Endodermal cell (in vitro differentiated cells): ENCODE data around the gene FAM124B. TPM values are rescaled to one million over a fixed set of nuclear protein-coding genes. Genes with fewer than 3 reads are reported as not detected.

Experiments
- DNase-seq: peaks from one replicate; pipeline ENCODE4 v3.0.0-alpha.2; 2017
- H3K27ac ChIP-seq: 2 replicates; pipeline ENCODE4 v1.5.1; 2013; ENCODE audit warnings: mild to moderate bottlenecking, low read depth, low read length, moderate library complexity
- H3K27me3 ChIP-seq: 2 replicates; pipeline ENCODE4 v1.6.1; 2013; ENCODE audit warnings: mild to moderate bottlenecking, low read length, moderate library complexity; ENCODE audit not compliant: insufficient read depth, control insufficient read depth, poor library complexity, severe bottlenecking
- H3K36me3 ChIP-seq: 2 replicates; pipeline ENCODE4 v1.7.0; 2013; ENCODE audit warnings: mild to moderate bottlenecking, low read length, moderate library complexity; ENCODE audit not compliant: control insufficient read depth, insufficient read depth
- H3K4me1 ChIP-seq: one replicate; pipeline ENCODE4 v1.7.0; 2013; ENCODE audit warnings: low read length; ENCODE audit not compliant: control insufficient read depth, insufficient read depth
- H3K4me3 ChIP-seq: 2 replicates; pipeline ENCODE4 v1.5.1; 2013; ENCODE audit warnings: mild to moderate bottlenecking, low read length, moderate library complexity
- H3K9ac ChIP-seq: 2 replicates; pipeline ENCODE4 v1.6.1; 2013; ENCODE audit warnings: mild to moderate bottlenecking, low read length, moderate library complexity; ENCODE audit not compliant: poor library complexity, severe bottlenecking; ENCODE audit errors: extremely low read depth
- H3K9me3 ChIP-seq: 2 replicates; pipeline ENCODE4 v1.6.1; 2013; ENCODE audit warnings: mild to moderate bottlenecking, low read length, moderate library complexity; ENCODE audit not compliant: control insufficient read depth
- H3K27ac Mint-ChIP-seq: 2 replicates; pipeline ENCODE4 v1.8.0; 2020; ENCODE audit warnings: mixed read lengths
- H3K27me3 Mint-ChIP-seq: 2 replicates; pipeline ENCODE4 v1.8.0; 2021; ENCODE audit warnings: mild to moderate bottlenecking, mixed read lengths; ENCODE audit not compliant: insufficient read depth
- H3K36me3 Mint-ChIP-seq: 2 replicates; pipeline ENCODE4 v1.8.0; 2020; ENCODE audit warnings: low read depth, mixed read lengths
- H3K4me1 Mint-ChIP-seq: 2 replicates; pipeline ENCODE4 v1.8.0; 2020; ENCODE audit warnings: mixed read lengths
- H3K4me3 Mint-ChIP-seq: 2 replicates; pipeline ENCODE4 v1.8.0; 2020; ENCODE audit warnings: mild to moderate bottlenecking, moderate library complexity, mixed read lengths
- H3K9me3 Mint-ChIP-seq: 2 replicates; pipeline ENCODE4 v1.8.0; 2020; ENCODE audit warnings: mild to moderate bottlenecking, mixed read lengths
- WGBS, 2 experiments: methylation state at CpG; one replicate each; pipeline versions ENCODE4 v1.1.5 to v1.1.7; 2013; ENCODE audit warnings: missing lambda C conversion rate in 2 of 2, mixed read lengths in 1 of 2; ENCODE audit not compliant: insufficient coverage in 1 of 2, insufficient read length in 1 of 2; 5-methylcytosine and 5-hydroxymethylcytosine counted together
- total RNA-seq, 2 donors: library from RNA; stranded (reverse); fragmentation: NEBNext Ultra II Directional in 1 of 2; extraction: Animal tissue kit (Norgen Biotek cat#: 25700) in 1 of 2; gene quantifications; 2 replicates in 1 of 2; 3 replicates in 1 of 2; pipeline ENCODE4 v1.2.1, GENCODE V29; 2021
- TF ChIP-seq, protein P1 (sequence below): fragments of 200-600 bp; sonication (generic); conservative IDR thresholded peaks from 2 replicates; pipeline ENCODE4 v1.5.0; 2021; ENCODE audit warnings: antibody characterized with exemption, mild to moderate bottlenecking

Gene FAM124B
- total RNA-seq, 2 donors from 2014 or later, result 0.58 to 1.2 TPM

DNA sequence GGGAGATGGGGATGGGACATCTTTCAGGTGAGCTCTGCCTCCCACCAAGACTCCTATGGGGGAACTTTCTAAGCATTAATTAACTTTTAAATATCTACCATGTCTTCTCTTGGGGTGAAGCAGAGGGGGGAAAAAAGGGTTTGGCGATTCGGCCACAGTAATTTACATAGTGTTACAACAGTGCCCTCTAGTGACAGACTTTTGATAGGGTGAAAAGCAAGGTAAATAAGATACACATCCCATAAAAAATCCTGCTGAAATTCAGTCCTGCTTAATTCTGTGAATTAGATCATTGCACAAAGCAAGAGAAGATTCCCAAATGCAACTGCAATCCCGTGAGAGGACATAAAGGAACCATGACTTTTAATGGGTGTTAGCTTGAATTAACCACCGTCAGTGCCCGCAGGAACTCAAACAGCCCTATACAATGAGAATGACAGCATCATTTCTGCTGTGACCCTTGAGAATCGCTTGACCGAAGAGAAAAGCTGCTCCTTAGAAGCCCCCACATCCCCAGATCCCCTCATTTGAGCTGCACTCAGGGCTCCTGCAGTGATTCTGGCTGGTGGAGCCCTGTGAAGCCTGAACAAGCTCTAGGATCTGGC is 32.8 kb downstream of the FAM124B start:
- TF ChIP-seq, protein P1, sequence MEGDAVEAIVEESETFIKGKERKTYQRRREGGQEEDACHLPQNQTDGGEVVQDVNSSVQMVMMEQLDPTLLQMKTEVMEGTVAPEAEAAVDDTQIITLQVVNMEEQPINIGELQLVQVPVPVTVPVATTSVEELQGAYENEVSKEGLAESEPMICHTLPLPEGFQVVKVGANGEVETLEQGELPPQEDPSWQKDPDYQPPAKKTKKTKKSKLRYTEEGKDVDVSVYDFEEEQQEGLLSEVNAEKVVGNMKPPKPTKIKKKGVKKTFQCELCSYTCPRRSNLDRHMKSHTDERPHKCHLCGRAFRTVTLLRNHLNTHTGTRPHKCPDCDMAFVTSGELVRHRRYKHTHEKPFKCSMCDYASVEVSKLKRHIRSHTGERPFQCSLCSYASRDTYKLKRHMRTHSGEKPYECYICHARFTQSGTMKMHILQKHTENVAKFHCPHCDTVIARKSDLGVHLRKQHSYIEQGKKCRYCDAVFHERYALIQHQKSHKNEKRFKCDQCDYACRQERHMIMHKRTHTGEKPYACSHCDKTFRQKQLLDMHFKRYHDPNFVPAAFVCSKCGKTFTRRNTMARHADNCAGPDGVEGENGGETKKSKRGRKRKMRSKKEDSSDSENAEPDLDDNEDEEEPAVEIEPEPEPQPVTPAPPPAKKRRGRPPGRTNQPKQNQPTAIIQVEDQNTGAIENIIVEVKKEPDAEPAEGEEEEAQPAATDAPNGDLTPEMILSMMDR, result peak; percentile 85
- Histone ChIP-seq H3K27ac (no peak overlapping the region), H3K36me3 (no peaks in the 10 kb centered on the region), H3K4me1 (no peaks in the 10 kb centered on the region), H3K9ac (no peak overlapping the region), H3K4me3 (no peak overlapping the region), H3K27me3 (no peaks in the 10 kb centered on the region), H3K9me3 (no peaks in the 10 kb centered on the region)
- Mint-ChIP-seq H3K9me3 (no peaks in the 10 kb centered on the region), H3K36me3 (no peaks in the 10 kb centered on the region), H3K4me1 (no peaks in the 10 kb centered on the region), H3K27ac (no peak overlapping the region), H3K4me3 (no peak overlapping the region), H3K27me3 (no peaks in the 10 kb centered on the region)
- 68 to 86% methylated on average over 3 to 6 of the region's 7 CpGs for WGBS, 2 experiments
- peak; percentile 53 for DNase-seq

DNA sequence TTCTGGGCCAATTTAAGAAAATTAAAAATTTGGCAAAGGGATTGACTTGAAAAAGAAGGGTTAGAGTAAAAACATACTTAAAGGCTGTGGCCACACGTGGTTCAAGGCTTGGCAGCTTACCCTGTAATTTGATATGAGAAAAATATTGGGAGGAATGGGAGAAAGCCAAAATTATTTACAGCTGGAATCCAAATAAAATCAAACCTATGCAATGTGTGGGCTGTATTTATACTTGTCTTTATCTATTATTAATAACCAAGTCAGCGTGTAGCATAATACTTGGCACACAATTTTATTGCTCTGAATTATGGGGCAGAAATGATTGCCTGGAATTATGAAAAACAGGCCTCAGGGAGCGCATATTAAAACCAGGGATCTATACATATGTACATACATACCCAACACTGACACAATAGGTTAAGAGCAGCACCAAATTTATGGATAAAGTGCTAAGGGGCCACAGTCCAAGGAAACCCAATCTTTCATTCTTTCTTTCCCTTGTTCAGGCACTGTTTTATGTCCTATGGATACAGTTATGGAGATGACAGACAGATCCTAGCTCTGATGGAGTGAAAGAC is 35.6 kb downstream of the FAM124B start:
- H3K9me3 Mint-ChIP-seq, result peaks cover 2% of the 10 kb centered on the region
- no peaks in the 10 kb centered on the region for H3K36me3 ChIP-seq
- 75 to 90% methylated on average over 1 to 3 of the region's 3 CpGs for WGBS, 2 experiments
- H3K27ac ChIP-seq, result no peak overlapping the region
- no peaks in the 10 kb centered on the region for H3K4me1 ChIP-seq
- H3K9me3 ChIP-seq, result no peaks in the 10 kb centered on the region
- no peak overlapping the region for H3K4me3 ChIP-seq
- H3K27me3 ChIP-seq, result no peaks in the 10 kb centered on the region
- no peaks in the 10 kb centered on the region for H3K27me3 Mint-ChIP-seq
- no peak for DNase-seq
- TF ChIP-seq, protein P1, result no peak
- no peak overlapping the region for H3K27ac Mint-ChIP-seq
- no peak overlapping the region for H3K9ac ChIP-seq
- H3K4me3 Mint-ChIP-seq, result no peak overlapping the region
- H3K36me3 Mint-ChIP-seq, result no peaks in the 10 kb centered on the region
- no peaks in the 10 kb centered on the region for H3K4me1 Mint-ChIP-seq

DNA sequence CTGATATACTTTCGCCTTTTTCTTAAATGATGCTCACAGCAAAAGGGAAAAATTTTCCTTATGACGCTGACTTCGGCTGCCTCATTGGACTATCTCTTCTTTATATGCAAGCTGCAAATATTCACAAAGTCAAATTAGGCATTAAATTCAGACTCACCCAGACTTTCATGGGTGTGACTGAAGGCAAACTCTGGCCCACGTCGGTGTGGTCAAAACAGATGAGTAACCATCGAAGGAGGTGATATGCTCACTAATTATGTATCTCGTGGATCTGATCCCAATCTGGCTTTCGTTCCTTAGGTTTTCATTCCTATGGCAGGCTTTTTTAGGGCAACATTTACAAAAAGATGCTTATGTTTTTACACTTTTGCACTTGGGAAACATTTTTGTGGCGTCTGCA is 36.6 kb downstream of the FAM124B start:
- no peaks in the 10 kb centered on the region for H3K4me1 ChIP-seq
- 95 to 97% methylated on average over 7 to 9 of the region's 9 CpGs for WGBS, 2 experiments
- TF ChIP-seq, protein P1, result no peak
- no peak overlapping the region for H3K9ac ChIP-seq
- no peaks in the 10 kb centered on the region for H3K27me3 Mint-ChIP-seq
- H3K4me1 Mint-ChIP-seq, result no peaks in the 10 kb centered on the region
- no peak for DNase-seq
- no peak overlapping the region for H3K27ac ChIP-seq
- no peaks in the 10 kb centered on the region for H3K27me3 ChIP-seq
- peaks cover 2% of the 10 kb centered on the region for H3K9me3 Mint-ChIP-seq
- no peaks in the 10 kb centered on the region for H3K9me3 ChIP-seq
- H3K4me3 ChIP-seq, result no peak overlapping the region
- no peaks in the 10 kb centered on the region for H3K36me3 Mint-ChIP-seq
- no peak overlapping the region for H3K27ac Mint-ChIP-seq
- H3K36me3 ChIP-seq, result no peaks in the 10 kb centered on the region
- H3K4me3 Mint-ChIP-seq, result no peak overlapping the region
